OCI-LY3 (cell line): Measurements from ENCODE around the gene ROR1.

Experiments
- EZH2phosphoT487 ChIP-seq: fragments of 200-600 bp; shearing (Covaris generic); IDR thresholded peaks from 2 replicates; pipeline ENCODE4 v1.6.1; 2018; ENCODE audit warnings: antibody characterized with exemption, mixed run types, low read depth
- TF ChIP-seq, protein P1 (sequence below): fragments of 200-600, 300-600 bp; sonication (generic); IDR thresholded peaks from 2 replicates; pipeline ENCODE4 v1.5.1; 2014; ENCODE audit warnings: antibody characterized with exemption, low read length, low read depth

- TF ChIP-seq, protein P1, sequence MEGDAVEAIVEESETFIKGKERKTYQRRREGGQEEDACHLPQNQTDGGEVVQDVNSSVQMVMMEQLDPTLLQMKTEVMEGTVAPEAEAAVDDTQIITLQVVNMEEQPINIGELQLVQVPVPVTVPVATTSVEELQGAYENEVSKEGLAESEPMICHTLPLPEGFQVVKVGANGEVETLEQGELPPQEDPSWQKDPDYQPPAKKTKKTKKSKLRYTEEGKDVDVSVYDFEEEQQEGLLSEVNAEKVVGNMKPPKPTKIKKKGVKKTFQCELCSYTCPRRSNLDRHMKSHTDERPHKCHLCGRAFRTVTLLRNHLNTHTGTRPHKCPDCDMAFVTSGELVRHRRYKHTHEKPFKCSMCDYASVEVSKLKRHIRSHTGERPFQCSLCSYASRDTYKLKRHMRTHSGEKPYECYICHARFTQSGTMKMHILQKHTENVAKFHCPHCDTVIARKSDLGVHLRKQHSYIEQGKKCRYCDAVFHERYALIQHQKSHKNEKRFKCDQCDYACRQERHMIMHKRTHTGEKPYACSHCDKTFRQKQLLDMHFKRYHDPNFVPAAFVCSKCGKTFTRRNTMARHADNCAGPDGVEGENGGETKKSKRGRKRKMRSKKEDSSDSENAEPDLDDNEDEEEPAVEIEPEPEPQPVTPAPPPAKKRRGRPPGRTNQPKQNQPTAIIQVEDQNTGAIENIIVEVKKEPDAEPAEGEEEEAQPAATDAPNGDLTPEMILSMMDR, result no peak
- no peak for TF ChIP-seq EZH2phosphoT487
These were observed 54.7 kb downstream of the ROR1 start for GRCh38 chr1:63828322-63829044.
